AG04450 (cell line): Measurements from ENCODE around the gene FBXO24. TPM values are rescaled to one million over a fixed set of nuclear protein-coding genes. Genes with fewer than 3 reads are reported as not detected.
"Not testable (repeated sequence)": the region's sequence is repeated elsewhere in the genome, so short reads cannot be mapped to it uniquely, and the experiment has no call there.

Experiments
- CTCF ChIA-PET: fragments of 300-600, 350-600 bp; formaldehyde crosslinking; extraction: SDS; loops from one replicate; lab custom pipeline; 2022; ENCODE audit warnings: antibody characterized with exemption, inconsistent platforms; lab: Charles Lee
- POLR2A ChIA-PET: fragments of 350-600 bp; formaldehyde crosslinking; extraction: SDS; loops from one replicate; lab custom pipeline; 2021; ENCODE audit warnings: antibody characterized with exemption, inconsistent platforms; lab: Yijun Ruan, JAX
- DNase-seq: peaks from one replicate; pipeline ENCODE4 v3.0.0-alpha.2; 2011; ENCODE audit warnings: low read depth, low spot score
- H3K27ac ChIP-seq: one replicate; pipeline ENCODE4 v1.5.1; 2012; ENCODE audit warnings: low read depth, low read length, control low read depth
- H3K27me3 ChIP-seq: one replicate; pipeline ENCODE4 v1.6.0; 2012; ENCODE audit warnings: low read length; ENCODE audit not compliant: control insufficient read depth, insufficient read depth
- H3K4me3 ChIP-seq: 2 replicates; pipeline ENCODE4 v1.5.1; 2011; ENCODE audit warnings: mild to moderate bottlenecking, low read depth, low read length, control low read depth
- H3K9me3 ChIP-seq: 2 replicates; pipeline ENCODE4 v1.5.1; 2012; ENCODE audit warnings: low read length; ENCODE audit not compliant: control insufficient read depth, insufficient read depth
- polyA minus RNA-seq: library from RNA; depleted of rRNA, polyadenylated mRNA; stranded (reverse); fragments of >200 nt; gene quantifications from 2 replicates; pipeline ENCODE4 v1.2.3, GENCODE V29; 2011; rRNA and poly(A)+ RNA removed
- polyA plus RNA-seq: library from polyadenylated mRNA; depleted of rRNA; stranded (reverse); fragments of >200 nt; gene quantifications from 2 replicates; pipeline ENCODE4 v1.2.3, GENCODE V29; 2011; rRNA removed
- TF ChIP-seq, protein P1 (sequence below): IDR thresholded peaks from 2 replicates; pipeline ENCODE4 v1.5.1; 2011; ENCODE audit warnings: low read depth, low read length, control low read depth, inconsistent platforms

Gene FBXO24, protein sequence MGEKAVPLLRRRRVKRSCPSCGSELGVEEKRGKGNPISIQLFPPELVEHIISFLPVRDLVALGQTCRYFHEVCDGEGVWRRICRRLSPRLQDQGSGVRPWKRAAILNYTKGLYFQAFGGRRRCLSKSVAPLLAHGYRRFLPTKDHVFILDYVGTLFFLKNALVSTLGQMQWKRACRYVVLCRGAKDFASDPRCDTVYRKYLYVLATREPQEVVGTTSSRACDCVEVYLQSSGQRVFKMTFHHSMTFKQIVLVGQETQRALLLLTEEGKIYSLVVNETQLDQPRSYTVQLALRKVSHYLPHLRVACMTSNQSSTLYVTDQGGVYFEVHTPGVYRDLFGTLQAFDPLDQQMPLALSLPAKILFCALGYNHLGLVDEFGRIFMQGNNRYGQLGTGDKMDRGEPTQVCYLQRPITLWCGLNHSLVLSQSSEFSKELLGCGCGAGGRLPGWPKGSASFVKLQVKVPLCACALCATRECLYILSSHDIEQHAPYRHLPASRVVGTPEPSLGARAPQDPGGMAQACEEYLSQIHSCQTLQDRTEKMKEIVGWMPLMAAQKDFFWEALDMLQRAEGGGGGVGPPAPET
- polyA plus RNA-seq, result 0.29 and 0.33 TPM in 2 replicates
- 0.35 and 2.1 TPM in 2 replicates for polyA minus RNA-seq

DNA sequence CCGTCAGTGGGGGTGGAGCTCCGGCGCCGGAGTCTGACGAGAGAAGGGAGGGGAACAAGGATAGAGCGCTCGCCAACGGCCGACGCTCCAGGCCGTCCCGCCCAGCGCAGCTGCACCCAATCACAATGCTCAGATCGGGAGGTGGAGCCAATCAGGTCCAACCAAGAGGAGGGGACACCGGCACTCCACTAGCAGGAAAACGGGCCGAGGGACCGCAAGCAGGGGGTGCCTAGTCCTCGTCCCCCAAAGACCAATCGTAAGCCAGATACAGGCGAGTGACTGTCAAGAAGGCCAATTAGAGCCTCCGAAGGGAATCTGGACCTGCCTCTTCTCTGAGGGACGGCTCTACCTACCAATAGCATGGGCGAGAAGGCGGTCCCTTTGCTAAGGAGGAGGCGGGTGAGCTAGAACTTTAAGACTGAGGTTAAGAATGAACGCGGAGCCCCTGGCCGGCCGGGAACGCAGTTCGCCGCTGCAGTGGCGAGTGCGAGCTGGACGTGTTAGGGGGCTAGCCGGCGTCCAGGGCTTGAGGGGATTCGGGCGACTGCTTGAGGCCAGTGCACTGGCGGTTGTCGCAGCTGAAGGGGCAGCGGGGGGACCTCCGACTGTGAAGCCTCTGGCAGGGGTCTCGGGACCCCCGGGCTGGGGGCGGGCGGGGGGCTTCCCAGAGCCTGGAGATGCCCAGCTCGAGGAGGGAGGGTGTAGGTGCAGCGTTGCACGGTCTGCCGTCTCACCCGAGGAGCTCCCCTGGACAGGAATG, at the start of gene FBXO24:
TSS of gene FBXO24 (plus strand) at position 63 of the 760 bp plus-strand sequence. CDS start at position 361, 298 bp downstream.
- TF ChIP-seq, protein P1, sequence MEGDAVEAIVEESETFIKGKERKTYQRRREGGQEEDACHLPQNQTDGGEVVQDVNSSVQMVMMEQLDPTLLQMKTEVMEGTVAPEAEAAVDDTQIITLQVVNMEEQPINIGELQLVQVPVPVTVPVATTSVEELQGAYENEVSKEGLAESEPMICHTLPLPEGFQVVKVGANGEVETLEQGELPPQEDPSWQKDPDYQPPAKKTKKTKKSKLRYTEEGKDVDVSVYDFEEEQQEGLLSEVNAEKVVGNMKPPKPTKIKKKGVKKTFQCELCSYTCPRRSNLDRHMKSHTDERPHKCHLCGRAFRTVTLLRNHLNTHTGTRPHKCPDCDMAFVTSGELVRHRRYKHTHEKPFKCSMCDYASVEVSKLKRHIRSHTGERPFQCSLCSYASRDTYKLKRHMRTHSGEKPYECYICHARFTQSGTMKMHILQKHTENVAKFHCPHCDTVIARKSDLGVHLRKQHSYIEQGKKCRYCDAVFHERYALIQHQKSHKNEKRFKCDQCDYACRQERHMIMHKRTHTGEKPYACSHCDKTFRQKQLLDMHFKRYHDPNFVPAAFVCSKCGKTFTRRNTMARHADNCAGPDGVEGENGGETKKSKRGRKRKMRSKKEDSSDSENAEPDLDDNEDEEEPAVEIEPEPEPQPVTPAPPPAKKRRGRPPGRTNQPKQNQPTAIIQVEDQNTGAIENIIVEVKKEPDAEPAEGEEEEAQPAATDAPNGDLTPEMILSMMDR, result no peak
- H3K9me3 ChIP-seq, result no peaks in the 10 kb centered on the region; the same call in 1 of the 2 replicates
- peak within 1 kb of the TSS; percentile 87 for H3K27ac ChIP-seq
- ChIA-PET POLR2A (interaction anchor here (0.5 to 5.2 kb wide), 39 partner anchors 9 to 303 kb away, joined by 3 to 68 read pairs (median 5); partner anchors contain the start of genes AGFG2, MEPCE, MOSPD3 and PCOLCE), CTCF (interaction anchor here (0.9 to 3.8 kb wide), 10 partner anchors 17 to 265 kb away, joined by 3 to 25 read pairs (median 6); partner anchors contain the start of genes MOSPD3 and POP7)
- DNase-seq, result peak; percentile 100
- H3K27me3 ChIP-seq, result no peaks in the 10 kb centered on the region
- H3K4me3 ChIP-seq, result peak within 1 kb of the TSS; percentile 99

DNA sequence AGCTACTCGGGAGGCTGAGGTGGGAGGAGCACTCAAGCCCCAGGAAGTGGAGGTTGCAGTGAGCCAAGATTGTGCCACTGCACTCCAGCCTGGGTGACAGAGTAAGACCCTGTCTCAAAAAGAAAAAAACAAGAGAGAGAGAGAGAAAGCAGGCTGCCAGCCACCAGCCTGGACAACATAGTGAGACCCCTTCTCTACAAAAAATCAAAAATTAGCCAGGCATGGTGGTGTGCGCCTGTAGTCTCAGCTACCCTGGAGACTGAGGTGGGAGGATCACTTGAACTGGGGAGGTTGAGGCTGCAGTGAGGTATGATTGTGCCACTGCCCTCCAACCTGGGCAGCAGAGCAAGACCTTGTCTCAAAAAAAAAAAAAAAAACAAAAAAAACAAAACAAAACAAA, 49.4 kb upstream of the FBXO24 start:
- H3K9me3 ChIP-seq, DNase-seq, H3K4me3 ChIP-seq, H3K27ac ChIP-seq: not testable (repeated sequence)
- peaks cover 13% of the 10 kb centered on the region for H3K27me3 ChIP-seq
- ChIA-PET CTCF (interaction anchor here (0.9 to 1.8 kb wide), 2 partner anchors 30 to 54 kb away, joined by 3 to 5 read pairs; no protein-coding TSS in a partner anchor), POLR2A (interaction anchor here (0.7 kb wide), 1 partner anchor 101 kb away, joined by 6 read pairs; no protein-coding TSS in a partner anchor)

DNA sequence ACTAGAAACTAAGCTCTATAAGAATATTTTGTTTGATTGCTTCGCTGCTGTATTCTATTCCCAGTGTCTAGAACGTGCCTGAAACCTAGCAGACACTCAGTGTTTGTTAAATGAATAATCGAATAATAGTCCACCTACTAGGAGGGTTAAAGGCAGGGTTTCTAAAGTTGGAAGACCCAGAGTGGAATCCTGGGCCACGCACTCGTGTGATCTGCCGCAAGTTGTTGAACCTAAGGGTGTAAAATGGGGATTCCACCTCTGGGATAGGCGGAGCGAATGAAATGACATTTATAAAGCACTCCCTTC, 47.8 kb upstream of the FBXO24 start:
- peak overlapping the region; percentile 57 for H3K4me3 ChIP-seq
- ChIA-PET CTCF (interaction anchor here (2.1 to 2.5 kb wide), 2 partner anchors 21 to 25 kb away, joined by 5 to 10 read pairs; no protein-coding TSS in a partner anchor), POLR2A (interaction anchor here (0.7 to 1.6 kb wide), 4 partner anchors 18 to 60 kb away, joined by 3 to 14 read pairs (median 5); partner anchors contain the start of genes FBXO24 and LRCH4)
- peaks cover 6% of the 10 kb centered on the region for H3K27me3 ChIP-seq
- H3K9me3 ChIP-seq, result no peaks in the 10 kb centered on the region
- H3K27ac ChIP-seq, result peak overlapping the region; percentile 31
- no peak for DNase-seq
- TF ChIP-seq, protein P1, result no peak

DNA sequence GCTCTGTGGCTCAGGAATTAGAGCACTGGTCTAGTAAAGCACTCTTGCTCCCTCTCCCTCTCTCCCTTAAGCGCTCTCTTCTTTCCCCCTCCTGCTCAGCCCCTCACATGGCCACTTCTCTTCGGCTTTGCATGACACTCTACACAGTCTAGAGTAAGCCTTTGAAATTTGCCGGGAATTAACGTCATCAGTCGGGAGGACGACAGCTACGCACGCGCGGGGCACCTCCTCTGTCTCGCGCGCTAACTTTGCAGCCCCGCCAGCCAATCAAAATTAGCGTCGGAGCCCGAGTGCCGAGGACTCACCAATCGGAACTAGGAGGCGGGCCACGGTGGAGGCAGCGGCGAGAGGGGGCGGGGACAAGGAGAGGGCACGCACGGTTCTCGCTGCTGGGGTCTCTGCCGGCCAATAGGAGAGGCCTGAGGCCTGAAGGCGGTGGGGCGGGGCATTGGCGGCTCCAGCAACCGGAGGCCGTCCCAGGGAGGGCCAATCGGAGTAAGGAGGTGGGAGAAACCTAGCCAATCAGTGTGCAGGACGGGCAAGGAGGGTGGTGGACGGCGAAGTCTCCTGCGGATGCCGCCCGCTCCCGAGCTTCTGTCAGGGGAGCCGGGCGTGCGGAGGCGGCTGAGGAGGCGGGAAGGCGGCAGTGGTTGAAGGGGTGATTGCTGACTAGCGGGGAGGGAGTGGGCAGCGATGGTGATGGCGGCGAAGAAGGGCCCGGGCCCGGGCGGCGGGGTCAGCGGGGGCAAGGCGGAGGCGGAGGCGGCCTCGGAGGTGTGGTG, 47.3 kb upstream of the FBXO24 start, which contains the start of gene AGFG2:
TSS of gene AGFG2 (plus strand) at position 550 of the 782 bp plus-strand sequence. CDS start at position 694, 144 bp downstream.
- ChIA-PET POLR2A (interaction anchor here (0.6 to 1.6 kb wide), 4 partner anchors 18 to 336 kb away, joined by 3 to 14 read pairs (median 4); partner anchors contain the start of genes FBXO24, LRCH4 and SRRT), CTCF (interaction anchor here (0.7 to 2.5 kb wide), 3 partner anchors 21 to 152 kb away, joined by 4 to 10 read pairs (median 5); no protein-coding TSS in a partner anchor)
- Histone ChIP-seq H3K27ac (peak within 1 kb of the TSS; percentile 31), H3K9me3 (no peaks in the 10 kb centered on the region), H3K27me3 (peaks cover 6% of the 10 kb centered on the region), H3K4me3 (peak within 1 kb of the TSS; percentile 81)
- DNase-seq, result peak; percentile 99
- TF ChIP-seq, protein P1, result no peak
